GM12878 (cell line): Measurements from ENCODE around the gene KDM1B. TPM values are rescaled to one million over a fixed set of nuclear protein-coding genes. Genes with fewer than 3 reads are reported as not detected.

Source experiments
- ATAC-seq: fragments of 200-7000 bp; cut with Tn5 transposase; 3 replicates; pipeline ENCODE4 v1.9.1; 2020; ENCODE audit warnings: mild to moderate bottlenecking, moderate library complexity
- BruUV-seq: library from RNA; stranded (reverse); fragments of 400-500 nt; replicated peaks from 2 replicates; lab custom pipeline; 2021; lab: Mats Ljungman, UMichigan
- CTCF ChIA-PET: fragments of 300-600 bp; sonication (Branson Sonifier 250); formaldehyde crosslinking; extraction: SDS; loops from one replicate; lab custom pipeline; 2021; ENCODE audit warnings: inconsistent platforms; lab: Yijun Ruan, JAX
- POLR2A ChIA-PET: fragments of 350-600 bp; formaldehyde crosslinking; extraction: SDS; loops from one replicate; lab custom pipeline; 2021; ENCODE audit warnings: inconsistent platforms; lab: Charles Lee
- RAD21 ChIA-PET: fragments of 300-600 bp; sonication (Branson Sonifier 250); formaldehyde crosslinking; loops from one replicate; lab custom pipeline; 2023; ENCODE audit warnings: antibody characterized with exemption; ENCODE audit not compliant: unreplicated experiment; lab: Charles Lee
- SMC1A ChIA-PET: fragments of 300-600 bp; sonication (Branson Sonifier 250); formaldehyde crosslinking; loops from one replicate; lab custom pipeline; 2023; ENCODE audit not compliant: unreplicated experiment, uncharacterized antibody; lab: Charles Lee
- DNase-seq: peaks from one replicate; pipeline ENCODE4 v3.0.0-alpha.2; 2011; ENCODE audit warnings: low read depth, low spot score
- FAIRE-seq: peaks from 3 replicates; lab custom pipeline; 2011; peaks lifted over from hg19 to GRCh38; lab: Jason Lieb, UNC
- H2AFZ ChIP-seq: 2 replicates; pipeline ENCODE4 v1.6.0; 2011; ENCODE audit warnings: low read depth, low read length, control low read depth; ENCODE audit not compliant: control insufficient read depth
- H3K27ac ChIP-seq: 2 replicates; pipeline ENCODE4 v1.5.1; 2011; ENCODE audit warnings: control low read depth; ENCODE audit not compliant: control insufficient read depth, insufficient read depth
- H3K27me3 ChIP-seq, 2 experiments: replicated peaks in 1 of 2; 2 replicates each; pipeline versions ENCODE4 v1.6.0 to v1.6.1; 2011; ENCODE audit warnings: low read length in 1 of 2; ENCODE audit not compliant: control insufficient read depth in 2 of 2, insufficient read depth in 2 of 2
- H3K36me3 ChIP-seq, 2 experiments: 2 replicates each; pipeline ENCODE4 v1.5.1; 2011; ENCODE audit warnings: low read length in 1 of 2; ENCODE audit not compliant: control insufficient read depth in 2 of 2, insufficient read depth in 2 of 2
- H3K4me1 ChIP-seq: 2 replicates; pipeline ENCODE4 v1.6.1; 2011; ENCODE audit warnings: mild to moderate bottlenecking, low read length, moderate library complexity, mixed read lengths; ENCODE audit not compliant: control insufficient read depth, insufficient read depth
- H3K4me2 ChIP-seq: 2 replicates; pipeline ENCODE4 v1.6.0; 2011; ENCODE audit warnings: control low read depth; ENCODE audit not compliant: control insufficient read depth, insufficient read depth
- H3K4me3 ChIP-seq: fragments of 200-600 bp; sonication (generic); 2 replicates; pipeline ENCODE4 v1.5.1; 2016
- H3K79me2 ChIP-seq: 2 replicates; pipeline ENCODE4 v1.6.0; 2011; ENCODE audit warnings: low read length; ENCODE audit not compliant: control insufficient read depth, insufficient read depth
- H3K9ac ChIP-seq: 2 replicates; pipeline ENCODE4 v1.8.0; 2011; ENCODE audit warnings: low read length, control low read depth, mixed read lengths; ENCODE audit not compliant: control insufficient read depth, insufficient read depth
- H3K9me3 ChIP-seq: replicated peaks from 3 replicates; pipeline ENCODE4 v1.5.1; 2011; ENCODE audit warnings: mild to moderate bottlenecking, low read length; ENCODE audit not compliant: control insufficient read depth, insufficient read depth
- H4K20me1 ChIP-seq: 2 replicates; pipeline ENCODE4 v1.6.0; 2011; ENCODE audit not compliant: control insufficient read depth, insufficient read depth
- ATF7 ChIP-seq: fragments of 450-650 bp; IDR thresholded peaks from 2 replicates; pipeline ENCODE4 v1.6.1; 2016; ENCODE audit warnings: low read depth, mild to moderate bottlenecking
- BHLHE40 ChIP-seq, 2 experiments: fragments of 450-650 bp in 1 of 2; IDR thresholded peaks; 2 replicates each; pipeline ENCODE4 v1.6.1; 2011 to 2017; ENCODE audit warnings: low read depth in 2 of 2, borderline replicate concordance in 1 of 2, improper control_type of control experiment in 1 of 2, low read length in 1 of 2, mild to moderate bottlenecking in 1 of 2
- ESRRA ChIP-seq: IDR thresholded peaks from 2 replicates; pipeline ENCODE4 v1.6.1; 2012; ENCODE audit warnings: mild to moderate bottlenecking, low read length, improper control_type of control experiment
- FOXM1 ChIP-seq: IDR thresholded peaks from 2 replicates; pipeline ENCODE4 v1.6.1; 2012; ENCODE audit warnings: low read depth, mild to moderate bottlenecking, inconsistent platforms, low read length, moderate library complexity
- HSF1 ChIP-seq: fragments of 150-350 bp; IDR thresholded peaks from 2 replicates; pipeline ENCODE4 v1.6.1; 2014; ENCODE audit warnings: mild to moderate bottlenecking, low read depth, low read length
- JUND ChIP-seq: IDR thresholded peaks from 2 replicates; pipeline ENCODE4 v1.6.1; 2012; ENCODE audit warnings: low read depth, mild to moderate bottlenecking, low read length, improper control_type of control experiment, moderate library complexity
- KAT2A ChIP-seq: conservative IDR thresholded peaks from 2 replicates; pipeline ENCODE4 v1.6.1; 2011; ENCODE audit warnings: low read depth, low read length; ENCODE audit not compliant: control insufficient read depth
- NFXL1 ChIP-seq: fragments of 450-650 bp; IDR thresholded peaks from 2 replicates; pipeline ENCODE4 v1.6.1; 2017; ENCODE audit warnings: antibody characterized with exemption, mild to moderate bottlenecking, borderline replicate concordance
- NRF1 ChIP-seq: conservative IDR thresholded peaks from 2 replicates; pipeline ENCODE4 v1.6.1; 2011; ENCODE audit warnings: mild to moderate bottlenecking, low read depth, low read length, improper control_type of control experiment
- PAX5 ChIP-seq: IDR thresholded peaks from 2 replicates; pipeline ENCODE4 v1.6.1; 2011; ENCODE audit warnings: low read depth, low read length, borderline replicate concordance
- RCOR1 ChIP-seq: conservative IDR thresholded peaks from 2 replicates; pipeline ENCODE4 v1.6.1; 2012; ENCODE audit warnings: low read depth, low read length, improper control_type of control experiment
- SMAD1 ChIP-seq: fragments of 450-650 bp; IDR thresholded peaks from 2 replicates; pipeline ENCODE4 v1.6.1; 2018; ENCODE audit warnings: mild to moderate bottlenecking, low read depth; ENCODE audit not compliant: partially characterized antibody
- SMAD5 ChIP-seq: IDR thresholded peaks from 2 replicates; pipeline ENCODE4 v1.6.1; 2016; ENCODE audit warnings: antibody characterized with exemption, low read depth
- TARDBP ChIP-seq: IDR thresholded peaks from 2 replicates; pipeline ENCODE4 v1.6.1; 2016; ENCODE audit warnings: borderline replicate concordance
- TCF7 ChIP-seq: IDR thresholded peaks from 2 replicates; pipeline ENCODE4 v1.6.1; 2014; ENCODE audit warnings: antibody characterized with exemption, borderline replicate concordance
- USF2 ChIP-seq: IDR thresholded peaks from 2 replicates; pipeline ENCODE4 v1.6.1; 2011; ENCODE audit warnings: low read depth, low read length, improper control_type of control experiment, borderline replicate concordance
- ZBTB4 ChIP-seq: fragments of 450-650 bp; formaldehyde crosslinking; IDR thresholded peaks from 2 replicates; pipeline ENCODE4 v1.4.0; 2022; ENCODE audit warnings: mild to moderate bottlenecking, moderate library complexity
- ZNF217 ChIP-seq: fragments of 450-650 bp; IDR thresholded peaks from 2 replicates; pipeline ENCODE4 v1.6.1; 2017; ENCODE audit warnings: antibody characterized with exemption, mild to moderate bottlenecking
- ZNF274 ChIP-seq: IDR thresholded peaks from one replicate; pipeline ENCODE4 v1.8.0; 2011; ENCODE audit not compliant: insufficient read length, insufficient read depth
- ZNF622 ChIP-seq: fragments of 450-650 bp; IDR thresholded peaks from 2 replicates; pipeline ENCODE4 v1.6.1; 2017; ENCODE audit warnings: mild to moderate bottlenecking, inconsistent platforms
- WGBS: methylation state at CpG from one replicate; pipeline ENCODE4 v1.1.6; 2016; ENCODE audit warnings: low lambda C conversion rate; ENCODE audit not compliant: insufficient replicate concordance, insufficient coverage; ENCODE audit errors: missing lambda C conversion rate; 5-methylcytosine and 5-hydroxymethylcytosine counted together
- in situ Hi-C: fragments of 300-500 bp; cut with MboI; formaldehyde crosslinking; loops from 9 replicates; pipeline ENCODE4 v1.14.3; 2018; ENCODE audit warnings: mixed read lengths
- intact Hi-C: fragments of 100-400 bp; cut with micrococcal nuclease; formaldehyde crosslinking; loops from one replicate; pipeline ENCODE4 v1.14.2; 2022; ENCODE audit not compliant: unreplicated experiment
- polyA plus RNA-seq, 11 experiments: library from polyadenylated mRNA; depleted of rRNA in 4 of 11; unstranded in 6 of 11; stranded (reverse) in 5 of 11; fragments of >200 nt; fragmentation: Nextera tagmentation in 4 of 11; fragmentation: Illumina TruSeq in 1 of 11; extraction: Ambion mirVana in 4 of 11; extraction: Trizol in 1 of 11; gene quantifications; 1 replicate in 1 of 11; 2 replicates in 10 of 11; pipeline versions ENCODE4 v1.2.1 to v1.2.3, GENCODE V29; 2011 to 2016; ENCODE audit warnings: inconsistent platforms in 2 of 11, missing spikeins in 2 of 11, low read depth in 1 of 11
- total RNA-seq, 4 experiments: library from RNA; depleted of rRNA in 3 of 4; stranded (reverse); fragments of >200 nt in 3 of 4; fragmentation: Illumina TruSeq in 1 of 4; extraction: Trizol in 1 of 4; gene quantifications; 2 replicates each; pipeline versions ENCODE4 v1.2.1 to v1.2.3, GENCODE V29; 2013 to 2021

Gene KDM1B
- total and polyA plus RNA-seq, 10 of the 15 experiments (the other 5 are each of a cell fraction or from before 2014, with no cell fraction given) = 1.7 to 22.5 (median 13.9) TPM

GRCh38 chr6:18155150-18155863 is at the start of gene KDM1B (continued):
- TF ChIP-seq TARDBP (peak; percentile 48; the same call in 1 of the 2 replicates), PAX5 (no peak), TCF7 (no peak), HSF1 (no peak)

- H3K9me3 ChIP-seq = no peaks in the 10 kb centered on the region; the same call in 2 of the 3 replicates
- in situ Hi-C loops (no loop called here), intact Hi-C loops (no loop called here)
- RAD21 ChIA-PET = no interaction called here
- H3K4me1 ChIP-seq = no peaks in the 10 kb centered on the region
- SMC1A ChIA-PET = no interaction called here
- H3K79me2 ChIP-seq = no peaks in the 10 kb centered on the region
- H3K27me3 ChIP-seq = no peaks in the 10 kb centered on the region
- POLR2A ChIA-PET = no interaction called here
- CTCF ChIA-PET = no interaction called here
- H2AFZ ChIP-seq = no peak overlapping the region
- ATAC-seq (no peak), DNase-seq (no peak), FAIRE-seq (no peak)
- H3K4me2 ChIP-seq = no peak overlapping the region
- no peak overlapping the region for H3K27ac ChIP-seq
- H3K9ac ChIP-seq = no peak overlapping the region
- no peaks in the 10 kb centered on the region for H4K20me1 ChIP-seq
- no TSS peak for BruUV-seq
- no peak overlapping the region for H3K4me3 ChIP-seq
- WGBS = 53% methylated on average over 1 of the region's 1 CpG
- H3K36me3 ChIP-seq = no peaks in the 10 kb centered on the region
- TF ChIP-seq SMAD5 = no peak
- TF ChIP-seq JUND = no peak
- no peak for TF ChIP-seq USF2
- TF ChIP-seq RCOR1 = no peak
- TF ChIP-seq ZBTB4 = no peak
- TF ChIP-seq ESRRA = no peak
- no peak for TF ChIP-seq ZNF622
- TF ChIP-seq ZNF217 = no peak
- no peak for TF ChIP-seq FOXM1
- TF ChIP-seq NFXL1 = no peak
- TF ChIP-seq NRF1 = no peak
- no peak for TF ChIP-seq KAT2A
- TF ChIP-seq ZNF274 = no peak
- TF ChIP-seq SMAD1 = no peak
- TF ChIP-seq ATF7 = no peak
- no peak for TF ChIP-seq BHLHE40 (IDR thresholded peaks at IDR 0.05; ENCODE audit: borderline replicate concordance in 1 of 2, low read depth in 2 of 2, low read length in 1 of 2)
Observed at GRCh38 chr6:18107061-18107460, 48.2 kb upstream of the KDM1B start.
